NCI-H2107 treated with DMSO at 0.1 percent for 48 hours (cell line): ENCODE results near the gene ARID4B.
"Not testable (repeated sequence)": the region's sequence is repeated elsewhere in the genome, so short reads cannot be mapped to it uniquely, and the experiment has no call there.

ENCODE experiments used
- DNase-seq: peaks from one replicate; lab custom pipeline; 2025; ENCODE audit not compliant: unreplicated experiment; lab: John Stamatoyannopoulos, UW

ARID4B gene

GRCh38 chr1:235275836-235276235 is 52.1 kb downstream of the ARID4B start:
- DNase-seq = no peak

GRCh38 chr1:235275223-235275622 is 52.8 kb downstream of the ARID4B start:
- no peak for DNase-seq

- no peak for DNase-seq
Measured at GRCh38 chr1:235272851-235273250, 55.1 kb downstream of the ARID4B start.

GRCh38 chr1:235270625-235271024 is 57.4 kb downstream of the ARID4B start:
- DNase-seq = peak; percentile 82

GRCh38 chr1:235269990-235270389 is 58.0 kb downstream of the ARID4B start:
- DNase-seq = not testable (repeated sequence)

- DNase-seq = no peak
Measured at GRCh38 chr1:235268379-235269125, 59.4 kb downstream of the ARID4B start.

DNA sequence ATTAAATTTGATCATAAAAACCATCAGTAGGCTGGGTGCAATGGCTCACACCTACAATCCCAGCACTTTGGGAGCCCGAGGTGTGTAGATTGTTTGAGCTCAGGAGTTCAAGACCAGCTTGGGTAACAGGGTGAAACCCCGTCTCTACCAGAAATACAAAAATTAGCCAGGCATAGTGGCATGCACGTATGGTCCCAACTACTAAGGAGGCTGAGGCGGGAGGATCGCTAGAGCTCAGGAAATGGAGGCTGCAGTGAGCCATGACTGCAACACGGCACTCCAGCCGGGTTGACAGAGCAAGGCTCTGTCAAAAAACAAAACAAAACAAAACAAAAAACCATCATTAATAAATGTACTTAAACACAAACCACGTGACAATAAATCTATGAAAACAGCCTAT is 61.0 kb downstream of the ARID4B start:
- DNase-seq = no peak

DNA sequence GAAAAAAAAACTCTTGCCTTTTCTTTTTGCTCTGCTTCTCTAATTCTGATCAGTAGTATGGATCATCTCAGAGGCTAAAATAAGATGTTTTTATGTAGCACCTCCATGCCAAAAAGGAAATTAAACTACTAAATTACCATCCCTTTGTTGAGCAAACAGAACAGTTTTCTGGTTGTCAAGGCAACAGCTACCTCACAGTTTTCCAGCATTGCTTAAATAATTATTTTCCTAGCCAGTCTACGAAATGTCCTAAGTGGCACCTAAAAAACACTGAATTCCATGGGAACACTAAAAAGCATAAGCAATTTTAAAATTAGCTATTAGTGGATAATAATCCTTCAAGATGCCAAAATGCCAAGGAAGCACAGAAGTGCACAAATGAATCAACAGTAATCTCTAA is 61.7 kb downstream of the ARID4B start:
- no peak for DNase-seq

- no peak for DNase-seq
Measured at GRCh38 chr1:235265900-235266299, 62.1 kb downstream of the ARID4B start.

DNA sequence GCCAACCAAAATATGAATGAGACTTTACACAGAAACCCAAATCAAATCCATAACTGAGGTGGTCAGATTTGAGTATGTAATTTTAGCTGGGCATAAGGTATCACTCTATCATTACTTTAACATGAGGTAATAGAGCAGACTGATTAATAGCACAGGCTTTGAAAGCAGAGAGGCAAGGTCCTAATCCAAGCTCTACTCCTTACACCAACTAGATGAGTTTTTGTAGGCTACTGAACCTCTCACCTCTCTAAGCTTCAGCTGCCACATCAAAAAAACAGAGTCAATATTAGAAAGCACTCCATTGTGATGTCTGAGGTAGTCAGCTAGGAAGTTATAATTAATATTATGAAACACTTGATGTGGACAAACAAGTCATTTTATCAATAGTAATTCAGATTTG is 63.7 kb downstream of the ARID4B start:
- no peak for DNase-seq

GRCh38 chr1:235262539-235262938 is 65.4 kb downstream of the ARID4B start:
- DNase-seq = no peak

- DNase-seq = no peak
Measured at GRCh38 chr1:235261243-235261642, 66.7 kb downstream of the ARID4B start.

GRCh38 chr1:235259133-235259778 is 68.7 kb downstream of the ARID4B start:
- DNase-seq = no peak

DNA sequence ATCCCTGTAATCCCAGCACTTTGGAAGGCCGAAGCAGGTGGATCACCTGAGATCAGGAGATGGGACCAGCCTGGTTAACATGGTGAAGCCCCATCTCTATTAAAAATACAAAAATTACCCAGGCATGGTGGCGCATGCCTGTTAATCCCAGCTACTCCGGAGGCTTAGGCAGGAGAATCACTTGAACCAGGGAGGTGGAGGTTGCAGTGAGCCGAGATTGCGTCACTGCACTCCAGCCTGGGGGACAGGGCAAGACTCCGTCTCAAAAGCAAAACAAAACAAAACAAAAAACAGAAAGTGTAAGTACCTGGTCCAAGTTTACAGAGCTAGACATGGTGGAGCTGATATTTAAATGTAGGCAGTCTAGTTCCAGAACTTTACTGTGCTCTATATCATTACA is 69.9 kb downstream of the ARID4B start:
- DNase-seq = not testable (repeated sequence)

GRCh38 chr1:235254721-235255120 is 73.3 kb downstream of the ARID4B start:
- DNase-seq = no peak

DNA sequence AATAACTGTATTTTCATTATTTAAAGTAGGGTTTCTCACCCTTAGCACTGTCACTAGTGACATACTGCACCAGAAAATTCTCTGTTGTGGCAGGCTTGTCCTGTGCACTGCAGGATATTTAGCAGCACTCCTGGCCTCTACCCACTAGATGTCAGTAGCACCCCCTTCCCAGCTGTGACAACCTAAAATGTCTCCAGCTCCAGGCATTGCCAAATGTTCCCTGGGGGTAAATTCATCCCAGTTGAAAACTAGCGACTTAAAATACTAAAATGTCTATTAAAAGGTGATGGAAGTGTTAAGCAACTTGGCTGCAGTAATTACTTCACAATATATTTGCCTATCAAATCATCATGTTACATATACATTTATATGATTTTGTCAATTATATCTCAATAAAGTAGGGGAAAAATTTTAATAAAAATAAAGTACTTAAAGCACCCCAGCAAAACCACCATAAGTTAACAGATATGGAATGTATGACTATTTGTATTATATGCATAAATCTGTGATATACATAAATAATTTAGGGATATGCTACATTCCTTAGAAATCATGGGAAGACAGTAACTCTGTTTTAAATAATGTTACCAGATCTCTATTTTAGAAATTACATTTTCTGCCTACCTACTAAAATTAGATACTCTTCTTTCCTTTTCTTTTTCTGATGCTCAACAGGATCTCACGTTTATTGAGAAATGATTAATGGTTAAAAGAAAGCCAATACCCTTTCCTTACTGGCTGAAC is 74.6 kb downstream of the ARID4B start:
- peak; percentile 74 for DNase-seq

GRCh38 chr1:235250430-235250829 is 77.5 kb downstream of the ARID4B start:
- no peak for DNase-seq

DNA sequence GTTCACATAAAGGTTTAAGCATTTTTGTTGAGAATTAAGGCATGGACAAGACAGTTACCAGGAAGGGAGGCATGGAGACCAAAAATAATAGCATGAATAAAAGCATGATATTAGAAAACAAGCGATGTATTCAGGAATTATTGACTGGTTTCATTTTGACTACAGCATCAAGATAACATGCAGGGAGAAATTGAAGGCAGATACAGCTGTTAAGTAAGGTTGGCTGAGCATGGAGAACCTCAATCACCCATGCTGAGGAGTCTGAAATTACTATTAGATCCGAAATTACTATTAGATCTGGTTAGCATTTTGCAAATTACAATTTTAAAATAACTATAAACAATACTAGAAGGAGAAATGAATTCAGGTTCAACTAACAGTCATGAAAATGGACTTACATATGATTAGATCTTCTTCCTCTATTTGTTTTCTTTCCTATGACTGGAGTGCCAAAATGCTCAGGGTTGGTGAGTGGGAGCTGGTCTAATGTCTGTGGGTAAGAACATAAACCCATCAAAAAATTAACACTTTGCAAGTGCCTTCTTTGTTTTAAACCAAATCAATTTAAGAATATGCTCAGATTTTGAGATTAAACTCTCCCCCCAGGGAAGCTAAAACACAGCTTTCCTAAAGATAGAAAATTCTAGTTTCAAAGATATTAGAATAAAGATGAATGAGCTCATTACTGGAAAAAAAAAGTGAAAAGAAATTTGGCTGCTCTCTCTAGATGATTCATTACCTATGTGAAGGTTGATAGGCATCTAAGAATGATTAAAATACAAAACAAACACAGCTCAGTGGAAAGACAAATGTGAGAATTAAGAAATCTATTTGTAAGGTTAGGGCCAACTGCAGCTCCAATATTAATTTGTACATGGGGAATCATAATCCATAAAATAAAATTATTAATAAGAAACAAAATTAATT is 81.7 kb downstream of the ARID4B start:
- no peak for DNase-seq

DNA sequence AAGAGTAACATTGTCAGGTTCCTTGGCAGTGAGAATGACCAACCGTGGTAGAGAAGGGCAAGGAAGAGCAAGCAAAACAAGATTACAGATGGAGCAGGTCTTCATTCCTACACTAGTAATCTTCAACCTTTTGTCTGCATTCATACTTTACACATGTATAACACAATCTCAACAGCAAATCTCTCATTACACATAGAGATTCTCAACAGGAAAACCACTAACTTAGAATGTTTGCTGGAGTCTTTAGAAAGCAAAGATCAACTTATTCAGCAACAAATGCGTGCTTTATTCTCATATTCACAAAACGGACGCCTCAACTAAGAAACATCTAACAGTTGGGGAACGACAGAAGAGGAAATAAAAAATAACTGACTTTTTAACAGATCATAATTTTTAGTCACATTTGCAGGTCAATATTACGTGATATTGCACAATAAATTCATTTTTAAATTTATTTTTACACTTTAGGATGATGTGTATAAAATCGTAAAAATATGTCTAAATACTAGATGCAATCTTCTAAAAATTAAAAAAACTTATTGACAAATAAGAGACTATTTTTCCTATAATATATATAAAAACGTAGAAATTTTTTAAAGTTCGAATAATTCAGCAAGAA is 82.9 kb downstream of the ARID4B start:
- no peak for DNase-seq

GRCh38 chr1:235240960-235241359 is 87.0 kb downstream of the ARID4B start:
- no peak for DNase-seq

- DNase-seq = no peak
Measured at GRCh38 chr1:235239851-235240250, 88.1 kb downstream of the ARID4B start.
